Upper lobe of left lung (tissue), 6 donors: ENCODE results near the gene PGLYRP1. TPM values are rescaled to one million over a fixed set of nuclear protein-coding genes. Genes with fewer than 3 reads are reported as not detected.

Experiments used
- ATAC-seq, 2 donors: fragments of 200-7000 bp; cut with Tn5 transposase; one replicate each; pipeline ENCODE4 v1.9.1; 2022; ENCODE audit warnings: mild to moderate bottlenecking in 2 of 2, moderate library complexity in 2 of 2; ENCODE audit not compliant: low FRiP score in 2 of 2
- DNase-seq, 2 donors: peaks; one replicate each; pipeline ENCODE4 v3.0.0-alpha.2; 2019 to 2020
- H3K27ac ChIP-seq, 4 donors: fragments of 200-600 bp; sonication (generic); one replicate each; pipeline ENCODE4 v1.5.1; 2016 to 2019
- H3K27me3 ChIP-seq, 4 donors: fragments of 200-600 bp; sonication (generic); one replicate each; pipeline ENCODE4 v1.5.1; 2017 to 2019
- H3K36me3 ChIP-seq, 4 donors: fragments of 200-600 bp; sonication (generic); one replicate each; pipeline ENCODE4 v1.5.1; 2016 to 2019
- H3K4me1 ChIP-seq, 4 donors: fragments of 200-600 bp; sonication (generic); one replicate each; pipeline ENCODE4 v1.5.1; 2018 to 2019
- H3K4me3 ChIP-seq, 4 donors: fragments of 200-600 bp; sonication (generic); one replicate each; pipeline ENCODE4 v1.5.1; 2017 to 2019; ENCODE audit warnings: mild to moderate bottlenecking in 2 of 4, moderate library complexity in 1 of 4
- H3K9me3 ChIP-seq, 4 donors: fragments of 200-600 bp; sonication (generic); one replicate each; pipeline ENCODE4 v1.5.1; 2018 to 2019
- CTCF ChIP-seq, 6 experiments: fragments of 450-650 bp in 4 of 6; fragments of 200-600 bp in 2 of 6; sonication (generic) in 2 of 6; IDR thresholded peaks; one replicate each; pipeline ENCODE4 v1.5.1; 2016 to 2019; ENCODE audit warnings: antibody characterized with exemption in 6 of 6
- EP300 ChIP-seq, 4 donors: sonication (generic); formaldehyde crosslinking; IDR thresholded peaks; one replicate each; pipeline ENCODE4 v1.5.1; 2017; ENCODE audit warnings: antibody characterized with exemption in 4 of 4, control low read depth in 2 of 4
- POLR2A ChIP-seq, 4 donors: fragments of 450-650 bp; IDR thresholded peaks; one replicate each; pipeline ENCODE4 v1.5.1; 2016 to 2017; ENCODE audit warnings: antibody characterized with exemption in 4 of 4, mild to moderate bottlenecking in 2 of 4
- POLR2AphosphoS5 ChIP-seq, 2 donors: sonication (generic); formaldehyde crosslinking; IDR thresholded peaks; one replicate each; pipeline ENCODE4 v1.5.1; 2017; ENCODE audit warnings: antibody characterized with exemption in 2 of 2
- WGBS, 2 donors: methylation state at CpG; one replicate each; pipeline ENCODE4 v1.1.5; 2017 to 2018; 5-methylcytosine and 5-hydroxymethylcytosine counted together
- total RNA-seq, 6 donors: library from RNA; depleted of rRNA in 4 of 6; stranded (reverse); fragments of >200 nt in 4 of 6; gene quantifications; one replicate each; pipeline versions ENCODE4 v1.1.0 to v1.2.1, GENCODE V29; 2016 to 2021
- donor health status: DM: no; HTN: no; CAD: no; lungs with moderate emphysema.
- donor health status: DM: no; HTN: yes; CAD: no; lungs with severe emphysema.

The PGLYRP1 gene
- total RNA-seq, 6 donors from 2014 or later: 2.1 to 4.3 (median 3.3) TPM; not detected in 2

- Histone ChIP-seq H3K36me3 (no peaks in the 10 kb centered on the region), H3K27me3 (no peaks in the 10 kb centered on the region), H3K27ac (no peak overlapping the region), H3K4me3 (no peak overlapping the region), H3K4me1 (no peaks in the 10 kb centered on the region), H3K9me3 (peaks cover 0 to 10% (median 1%) of the 10 kb centered on the region in 4 donors)
- TF ChIP-seq EP300 (IDR thresholded peaks at IDR 0.05) (no peak), POLR2A (IDR thresholded peaks at IDR 0.05) (no peak), CTCF (IDR thresholded peaks at IDR 0.05) (no peak), POLR2AphosphoS5 (IDR thresholded peaks at IDR 0.05) (no peak)
- 39 to 48% methylated on average over 4 of the region's 4 CpGs for WGBS, 2 donors
- no peak for DNase-seq
- no peak for ATAC-seq
These were observed 33.7 kb upstream of the PGLYRP1 start for GRCh38 chr19:46056536-46056935.

GRCh38 chr19:46052896-46053295, 30.0 kb upstream of the PGLYRP1 start:
- Histone ChIP-seq H3K27me3 (peaks cover 0 to 4% (median 0%) of the 10 kb centered on the region in 4 donors), H3K4me3 (no peak overlapping the region), H3K9me3 (no peaks in the 10 kb centered on the region), H3K36me3 (no peaks in the 10 kb centered on the region), H3K4me1 (no peaks in the 10 kb centered on the region), H3K27ac (no peak overlapping the region)
- ATAC-seq (no peak), DNase-seq (no peak)
- 45 to 57% methylated on average over 4 of the region's 4 CpGs for WGBS, 2 donors
- TF ChIP-seq POLR2AphosphoS5 (IDR thresholded peaks at IDR 0.05): no peak
- no peak for TF ChIP-seq POLR2A (IDR thresholded peaks at IDR 0.05)
- TF ChIP-seq EP300 (IDR thresholded peaks at IDR 0.05): no peak
- TF ChIP-seq CTCF (IDR thresholded peaks at IDR 0.05): no peak

GRCh38 chr19:46049597-46049996, 26.7 kb upstream of the PGLYRP1 start:
- WGBS, 2 donors: 16 to 24% methylated on average over 5 to 7 of the region's 7 CpGs

GRCh38 chr19:46043519-46043918, 20.7 kb upstream of the PGLYRP1 start:
- Histone ChIP-seq H3K27me3 (peaks cover 0 to 3% (median 0%) of the 10 kb centered on the region in 4 donors), H3K9me3 (no peaks in the 10 kb centered on the region), H3K4me1 (no peaks in the 10 kb centered on the region), H3K36me3 (no peaks in the 10 kb centered on the region), H3K4me3 (no peak overlapping the region), H3K27ac (no peak overlapping the region)
- DNase-seq: no peak
- no peak for ATAC-seq
- WGBS, 2 donors: 95 to 100% methylated on average over 1 of the region's 1 CpG
- TF ChIP-seq POLR2A (IDR thresholded peaks at IDR 0.05): no peak
- no peak for TF ChIP-seq EP300 (IDR thresholded peaks at IDR 0.05)
- no peak for TF ChIP-seq CTCF (IDR thresholded peaks at IDR 0.05)
- no peak for TF ChIP-seq POLR2AphosphoS5 (IDR thresholded peaks at IDR 0.05)

More at GRCh38 chr19:46049597-46049996, 26.7 kb upstream of the PGLYRP1 start:
- DNase-seq (no peak), ATAC-seq (no peak)
- no peaks in the 10 kb centered on the region for H3K4me1 ChIP-seq
- no peaks in the 10 kb centered on the region for H3K36me3 ChIP-seq
- H3K27me3 ChIP-seq: peaks cover 0 to 4% (median 0%) of the 10 kb centered on the region in 4 donors
- H3K9me3 ChIP-seq: no peaks in the 10 kb centered on the region
- no peak overlapping the region for H3K27ac ChIP-seq
- TF ChIP-seq EP300 (IDR thresholded peaks at IDR 0.05) (no peak), POLR2A (IDR thresholded peaks at IDR 0.05) (no peak), POLR2AphosphoS5 (IDR thresholded peaks at IDR 0.05) (no peak), CTCF (IDR thresholded peaks at IDR 0.05) (no peak)
- H3K4me3 ChIP-seq: no peak overlapping the region

- WGBS, 2 donors: 59 to 76% methylated on average over 5 of the region's 5 CpGs
- TF ChIP-seq POLR2AphosphoS5 (IDR thresholded peaks at IDR 0.05) (no peak), CTCF (IDR thresholded peaks at IDR 0.05) (no peak), EP300 (IDR thresholded peaks at IDR 0.05) (no peak), POLR2A (IDR thresholded peaks at IDR 0.05) (no peak)
- no peaks in the 10 kb centered on the region for H3K9me3 ChIP-seq
- H3K36me3 ChIP-seq: no peaks in the 10 kb centered on the region
- peaks cover 0 to 3% (median 0%) of the 10 kb centered on the region in 4 donors for H3K27me3 ChIP-seq
- H3K4me1 ChIP-seq: no peaks in the 10 kb centered on the region
- H3K4me3 ChIP-seq: no peak overlapping the region
- DNase-seq (no peak), ATAC-seq (no peak)
- H3K27ac ChIP-seq: no peak overlapping the region
These were observed 19.5 kb upstream of the PGLYRP1 start for GRCh38 chr19:46042252-46042883.
